ENCODE measurements around the gene TRAPPC14.

Gene TRAPPC14

GRCh38 chr7:100173806-100174495, 15.4 kb upstream of the TRAPPC14 start:
- peak; percentile 77 for FAIRE-seq

GRCh38 chr7:100171840-100172239, 13.3 kb upstream of the TRAPPC14 start:
- FAIRE-seq (no peak), DNase-seq (ENCODE audit: low spot score) (no peak)

More at GRCh38 chr7:100173806-100174495, 15.4 kb upstream of the TRAPPC14 start:
- DNase-seq (ENCODE audit: low spot score), result no peak

- no peak for FAIRE-seq
Measured at GRCh38 chr7:100171087-100171681, 12.7 kb upstream of the TRAPPC14 start.

GRCh38 chr7:100170101-100170897, 11.8 kb upstream of the TRAPPC14 start:
- FAIRE-seq, result no peak
- DNase-seq (ENCODE audit: low spot score), result peak; percentile 6

More at GRCh38 chr7:100171087-100171681, 12.7 kb upstream of the TRAPPC14 start:
- DNase-seq (ENCODE audit: low spot score), result no peak

DNA sequence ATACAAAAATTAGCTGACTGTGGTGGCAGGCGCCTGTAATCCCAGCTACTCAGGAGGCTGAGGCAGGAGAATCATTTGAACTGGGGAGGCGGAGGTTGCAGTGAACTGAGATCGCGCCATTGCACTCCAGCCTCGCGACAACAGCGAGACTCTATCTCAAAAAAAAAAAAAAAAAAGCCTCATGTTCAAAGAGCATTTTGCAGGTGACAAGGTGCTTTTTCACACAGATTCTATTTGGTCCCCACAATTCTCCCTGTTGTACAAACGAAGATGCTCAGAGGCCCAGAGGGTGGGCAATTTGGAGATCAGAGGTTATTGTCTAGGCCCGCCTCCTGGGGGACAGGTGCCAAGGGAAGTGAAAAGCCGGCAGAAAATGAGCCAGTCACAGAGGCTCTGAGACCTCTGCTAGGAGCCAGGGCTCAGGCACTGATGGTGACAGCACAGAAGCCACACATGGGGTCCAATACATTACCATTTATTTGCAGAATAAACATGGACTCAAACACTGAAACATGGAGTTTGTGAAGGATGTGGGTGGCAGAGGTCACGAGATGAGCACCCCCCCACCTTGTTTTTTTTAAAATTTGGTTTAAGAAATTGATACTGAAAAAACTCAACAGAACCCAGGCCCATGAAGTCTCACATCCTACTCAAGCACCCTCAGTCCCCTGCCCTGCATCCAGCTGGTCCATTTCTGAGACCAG, 10.8 kb upstream of the TRAPPC14 start:
- FAIRE-seq, result no peak
- peak; percentile 13 for DNase-seq (ENCODE audit: low spot score)

GRCh38 chr7:100167912-100168323, 9.4 kb upstream of the TRAPPC14 start:
- FAIRE-seq (no peak), DNase-seq (ENCODE audit: low spot score) (no peak)

GRCh38 chr7:100166970-100167911, 8.7 kb upstream of the TRAPPC14 start:
- no peak for DNase-seq (ENCODE audit: low spot score)
- no peak for FAIRE-seq

DNA sequence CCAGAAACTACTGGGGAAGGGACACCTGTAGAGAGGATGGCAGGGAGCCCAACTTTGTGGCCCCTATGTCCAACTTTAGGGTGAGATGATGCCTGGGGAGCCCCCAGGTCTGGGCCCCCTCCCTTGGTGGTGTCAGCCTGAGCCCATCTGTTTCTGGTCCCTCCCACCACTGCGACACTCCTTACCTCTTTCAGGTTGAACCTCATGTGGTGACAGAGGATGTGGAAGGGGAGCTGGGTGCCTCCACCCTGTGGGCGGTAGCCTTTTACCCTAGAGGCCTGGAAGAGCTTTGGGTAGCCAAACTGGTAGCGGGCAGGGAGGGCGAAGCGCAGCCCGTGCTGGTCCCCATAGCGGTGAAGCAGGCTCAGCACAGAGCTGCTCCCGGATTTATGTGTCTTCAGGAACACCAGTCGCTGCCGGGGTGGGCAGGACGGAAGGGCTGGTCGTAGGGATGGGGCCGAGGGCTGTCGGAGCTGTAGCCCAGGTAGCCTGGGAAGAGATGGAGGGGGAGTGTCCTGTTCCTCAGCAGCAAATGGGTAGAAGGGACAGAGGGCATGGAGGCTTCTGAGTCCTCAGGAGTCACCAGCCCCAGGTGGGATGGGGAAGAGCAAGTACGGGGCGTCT, 7.9 kb upstream of the TRAPPC14 start:
- DNase-seq (ENCODE audit: low spot score) (no peak), FAIRE-seq (no peak)

- DNase-seq (ENCODE audit: low spot score) (no peak), FAIRE-seq (no peak)
Measured at GRCh38 chr7:100163871-100164270, 5.3 kb upstream of the TRAPPC14 start.

GRCh38 chr7:100163006-100163531, 4.5 kb upstream of the TRAPPC14 start:
- no peak for FAIRE-seq
- peak; percentile 50 for DNase-seq (ENCODE audit: low spot score)

DNA sequence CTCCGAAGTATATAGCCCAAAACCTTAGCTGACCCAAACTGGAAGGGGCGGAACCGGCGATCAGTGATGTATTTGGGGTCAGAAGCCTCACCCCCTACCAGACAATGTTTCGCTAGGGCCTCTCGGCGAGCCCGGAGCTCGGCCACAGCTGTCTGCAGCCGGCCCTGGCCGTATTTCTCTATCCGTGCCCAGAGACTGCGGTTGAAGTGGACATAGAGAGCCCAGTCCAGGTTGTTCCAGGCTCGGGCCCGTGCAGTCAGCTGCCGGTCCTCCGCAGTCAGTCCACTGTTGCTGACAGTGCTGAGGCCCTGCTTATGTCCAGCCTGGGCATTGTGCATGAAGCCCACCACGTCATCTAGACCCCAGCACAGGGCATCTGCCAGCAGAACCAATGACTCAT, 1.5 kb upstream of the TRAPPC14 start:
- DNase-seq (ENCODE audit: low spot score), result no peak
- no peak for FAIRE-seq

GRCh38 chr7:100159099-100159623, 638 bp upstream of the TRAPPC14 start:
- FAIRE-seq (no peak), DNase-seq (ENCODE audit: low spot score) (no peak)

DNA sequence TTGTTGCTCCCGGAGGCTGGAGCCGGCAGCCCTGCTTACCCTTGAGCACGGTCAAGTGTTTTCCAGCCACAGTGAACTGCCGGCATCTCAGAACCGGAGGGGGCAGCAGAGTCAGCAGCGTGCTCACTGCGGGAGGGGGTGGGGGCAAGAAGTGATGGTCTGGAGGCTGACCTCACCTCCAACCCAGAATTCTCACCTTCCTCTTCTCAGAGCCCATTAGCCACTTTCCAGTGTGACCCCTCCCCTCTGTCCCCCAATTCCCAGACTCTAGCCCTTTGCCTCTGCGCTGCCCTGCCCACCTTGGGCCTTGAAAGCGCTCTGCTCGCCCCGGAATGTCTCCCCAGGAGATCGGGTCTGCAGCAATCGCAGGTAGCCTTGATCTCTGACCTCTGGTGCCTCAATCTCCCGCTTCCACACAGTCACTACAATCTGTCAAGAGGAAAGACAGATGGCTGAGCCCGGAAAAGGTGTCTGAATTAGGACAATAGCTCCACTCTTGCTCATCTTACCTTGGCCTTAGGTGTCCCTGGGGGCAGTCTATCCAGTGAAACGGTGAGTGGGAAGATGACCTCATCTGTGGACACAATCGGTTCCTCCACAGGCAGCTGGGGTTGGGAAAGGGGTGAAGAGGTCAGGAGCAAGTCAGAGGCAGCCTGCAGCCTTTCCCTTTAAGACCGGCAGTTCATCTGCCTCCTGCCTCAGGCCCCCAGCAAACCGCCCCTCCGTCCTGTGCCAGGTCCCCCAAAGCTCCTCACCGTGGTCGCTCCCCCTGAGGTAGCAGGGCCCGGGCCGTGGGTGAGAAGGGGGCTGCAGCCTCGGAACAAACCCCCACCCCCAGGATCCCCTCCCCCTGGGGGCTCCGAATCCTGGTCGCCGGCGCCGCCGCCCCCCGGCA, 942 bp downstream of the TRAPPC14 start:
- DNase-seq (ENCODE audit: low spot score), result peak; percentile 70
- no peak for FAIRE-seq

GRCh38 chr7:100157069-100157333, 1.5 kb downstream of the TRAPPC14 start:
- FAIRE-seq, result no peak
- DNase-seq (ENCODE audit: low spot score), result no peak

DNA sequence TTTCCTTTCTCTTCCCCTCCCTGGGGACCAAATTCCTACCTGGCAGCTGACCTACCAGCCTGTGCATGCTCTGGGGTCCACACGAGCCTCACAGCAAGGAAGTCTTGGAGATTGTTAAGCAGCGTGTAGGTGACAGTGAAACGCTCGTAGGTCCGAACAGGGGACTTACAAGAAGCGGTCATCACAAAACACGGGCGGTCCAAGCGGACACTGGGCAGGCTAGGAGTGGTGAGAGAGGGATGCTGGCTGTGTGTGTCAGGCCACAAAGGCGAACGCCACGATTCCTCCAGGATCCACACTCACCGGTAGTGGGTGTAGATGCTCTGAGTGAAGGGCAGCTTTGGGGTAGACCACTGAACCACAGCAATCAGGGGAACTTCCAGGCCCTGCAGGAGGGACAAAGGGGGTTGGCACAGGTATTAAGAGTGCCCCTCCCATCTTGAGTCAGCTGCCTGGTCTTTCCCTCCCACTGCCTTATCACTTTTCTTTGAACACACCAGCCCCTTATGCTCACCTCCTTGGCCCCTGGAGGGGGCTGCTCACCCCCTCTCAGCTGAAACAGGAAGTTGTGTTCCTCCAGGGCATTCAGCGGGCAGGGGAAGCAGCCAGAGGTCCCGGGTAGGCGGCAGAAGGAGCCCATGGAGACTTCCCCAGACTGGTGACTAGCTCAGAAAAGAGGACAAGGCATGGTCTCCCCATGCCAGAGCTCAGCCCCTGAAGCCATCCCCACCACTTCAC, 2.0 kb downstream of the TRAPPC14 start:
- DNase-seq (ENCODE audit: low spot score), result no peak
- FAIRE-seq, result no peak

GRCh38 chr7:100155553-100156317, 2.8 kb downstream of the TRAPPC14 start:
- FAIRE-seq, result no peak

More at GRCh38 chr7:100155553-100156317, 2.8 kb downstream of the TRAPPC14 start:
- DNase-seq (ENCODE audit: low spot score), result no peak
